ENCODE data around the gene MAGOH. TPM values are rescaled to one million over a fixed set of nuclear protein-coding genes. Genes with fewer than 3 reads are reported as not detected.

MAGOH gene
- total RNA-seq, 1 donor from 2014 or later = 35.7 TPM

- Histone ChIP-seq H3K9ac (ENCODE audit: low read length) (no peak overlapping the region), H3K27ac (ENCODE audit: low read depth, low read length) (no peak overlapping the region), H2AFZ (ENCODE audit: low read depth, low read length) (no peak overlapping the region), H3K4me2 (ENCODE audit: low read length) (no peak overlapping the region), H3K4me3 (ENCODE audit: insufficient read depth, low read depth, low read length) (no peak overlapping the region), H3K27me3 (ENCODE audit: insufficient read depth, low read length) (no peaks in the 10 kb centered on the region), H3K4me1 (ENCODE audit: insufficient read depth, low read length) (peaks cover 3% of the 10 kb centered on the region), H4K20me1 (ENCODE audit: insufficient read depth, low read length) (no peaks in the 10 kb centered on the region), H3K79me2 (ENCODE audit: insufficient read depth, low read length) (no peaks in the 10 kb centered on the region), H3K36me3 (ENCODE audit: insufficient read depth, low read length) (peaks cover 3% of the 10 kb centered on the region), H3K9me3 (ENCODE audit: insufficient read depth, low read depth, low read length) (no peaks in the 10 kb centered on the region)
- no peak overlapping the region for H3K4me3 Mint-ChIP-seq (ENCODE audit: unreplicated experiment)
- peaks cover 6% of the 10 kb centered on the region for H3K4me1 Mint-ChIP-seq (ENCODE audit: low read depth, unreplicated experiment)
- peaks cover 23% of the 10 kb centered on the region for H3K36me3 Mint-ChIP-seq (ENCODE audit: low read depth, unreplicated experiment)
- no peak overlapping the region for H3K27ac Mint-ChIP-seq (ENCODE audit: unreplicated experiment)
- DNase-seq (ENCODE audit: low read depth) = no peak
- H3K9me3 Mint-ChIP-seq (ENCODE audit: unreplicated experiment) = peaks cover 6% of the 10 kb centered on the region
- FAIRE-seq = no peak
- no peak for TF ChIP-seq EZH2 (IDR thresholded peaks at IDR 0.05; ENCODE audit: insufficient read depth, low read length)
- no peak for TF ChIP-seq CTCF (IDR thresholded peaks at IDR 0.05; ENCODE audit: insufficient read depth, low read depth, low read length)
- no peaks in the 10 kb centered on the region for H3K27me3 Mint-ChIP-seq (ENCODE audit: low read depth, unreplicated experiment)
These were observed 32.6 kb upstream of the MAGOH start for GRCh38 chr1:53270873-53271272.

- DNase-seq (ENCODE audit: low read depth) (no peak), FAIRE-seq (no peak)
- Histone ChIP-seq H3K27ac (ENCODE audit: low read depth, low read length) (no peak overlapping the region), H3K27me3 (ENCODE audit: insufficient read depth, low read length) (no peaks in the 10 kb centered on the region), H2AFZ (ENCODE audit: low read depth, low read length) (no peak overlapping the region), H3K4me1 (ENCODE audit: insufficient read depth, low read length) (peaks cover 3% of the 10 kb centered on the region), H3K9ac (ENCODE audit: low read length) (no peak overlapping the region), H3K36me3 (ENCODE audit: insufficient read depth, low read length) (peaks cover 3% of the 10 kb centered on the region), H3K4me3 (ENCODE audit: insufficient read depth, low read depth, low read length) (no peak overlapping the region), H4K20me1 (ENCODE audit: insufficient read depth, low read length) (no peaks in the 10 kb centered on the region), H3K4me2 (ENCODE audit: low read length) (no peak overlapping the region), H3K9me3 (ENCODE audit: insufficient read depth, low read depth, low read length) (no peaks in the 10 kb centered on the region), H3K79me2 (ENCODE audit: insufficient read depth, low read length) (no peaks in the 10 kb centered on the region)
- H3K9me3 Mint-ChIP-seq (ENCODE audit: unreplicated experiment) = peaks cover 6% of the 10 kb centered on the region
- no peaks in the 10 kb centered on the region for H3K27me3 Mint-ChIP-seq (ENCODE audit: low read depth, unreplicated experiment)
- no peak overlapping the region for H3K4me3 Mint-ChIP-seq (ENCODE audit: unreplicated experiment)
- no peak for TF ChIP-seq CTCF (IDR thresholded peaks at IDR 0.05; ENCODE audit: insufficient read depth, low read depth, low read length)
- TF ChIP-seq EZH2 (IDR thresholded peaks at IDR 0.05; ENCODE audit: insufficient read depth, low read length) = no peak
- H3K4me1 Mint-ChIP-seq (ENCODE audit: low read depth, unreplicated experiment) = peaks cover 6% of the 10 kb centered on the region
- no peak overlapping the region for H3K27ac Mint-ChIP-seq (ENCODE audit: unreplicated experiment)
- peaks cover 27% of the 10 kb centered on the region for H3K36me3 Mint-ChIP-seq (ENCODE audit: low read depth, unreplicated experiment)
These were observed 31.8 kb upstream of the MAGOH start for GRCh38 chr1:53270107-53270506.

- peaks cover 2% of the 10 kb centered on the region for H3K4me1 Mint-ChIP-seq (ENCODE audit: low read depth, unreplicated experiment)
- Histone ChIP-seq H3K9me3 (ENCODE audit: insufficient read depth, low read depth, low read length) (no peaks in the 10 kb centered on the region), H2AFZ (ENCODE audit: low read depth, low read length) (no peak overlapping the region), H4K20me1 (ENCODE audit: insufficient read depth, low read length) (no peaks in the 10 kb centered on the region), H3K36me3 (ENCODE audit: insufficient read depth, low read length) (peaks cover 8% of the 10 kb centered on the region), H3K4me2 (ENCODE audit: low read length) (no peak overlapping the region), H3K4me1 (ENCODE audit: insufficient read depth, low read length) (peaks cover 3% of the 10 kb centered on the region), H3K4me3 (ENCODE audit: insufficient read depth, low read depth, low read length) (no peak overlapping the region), H3K79me2 (ENCODE audit: insufficient read depth, low read length) (no peaks in the 10 kb centered on the region), H3K9ac (ENCODE audit: low read length) (no peak overlapping the region), H3K27me3 (ENCODE audit: insufficient read depth, low read length) (no peaks in the 10 kb centered on the region), H3K27ac (ENCODE audit: low read depth, low read length) (no peak overlapping the region)
- H3K27ac Mint-ChIP-seq (ENCODE audit: unreplicated experiment) = no peak overlapping the region
- DNase-seq (ENCODE audit: low read depth) (no peak), FAIRE-seq (no peak)
- peaks cover 21% of the 10 kb centered on the region for H3K36me3 Mint-ChIP-seq (ENCODE audit: low read depth, unreplicated experiment)
- H3K9me3 Mint-ChIP-seq (ENCODE audit: unreplicated experiment) = peaks cover 4% of the 10 kb centered on the region
- H3K27me3 Mint-ChIP-seq (ENCODE audit: low read depth, unreplicated experiment) = no peaks in the 10 kb centered on the region
- no peak overlapping the region for H3K4me3 Mint-ChIP-seq (ENCODE audit: unreplicated experiment)
- no peak for TF ChIP-seq CTCF (IDR thresholded peaks at IDR 0.05; ENCODE audit: insufficient read depth, low read depth, low read length)
- no peak for TF ChIP-seq EZH2 (IDR thresholded peaks at IDR 0.05; ENCODE audit: insufficient read depth, low read length)
These were observed 29.4 kb upstream of the MAGOH start for GRCh38 chr1:53267761-53268160.

Data from astrocyte (in vitro differentiated cells and primary cell).